Activated CD8-positive, alpha-beta T cell treated with anti-CD3 and anti-CD28 coated beads, Interleukin-2, amount 10 ng/mL, durations not matched to agents 7 days and 5 days (primary cell): ENCODE measurements around the gene MTUS2. TPM values are rescaled to one million over a fixed set of nuclear protein-coding genes. Genes with fewer than 3 reads are reported as not detected.
"Not testable (repeated sequence)": the region's sequence is repeated elsewhere in the genome, so short reads cannot be mapped to it uniquely, and the experiment has no call there.

ENCODE experiments used
- ATAC-seq: fragments of 150-1000 bp; cut with Tn5 transposase; one replicate; pipeline ENCODE4 v1.10.0; 2021; ENCODE audit warnings: moderate library complexity
- CTCF ChIA-PET: fragments of 350-600 bp; sonication (Branson Sonifier 250); formaldehyde crosslinking; loops from one replicate; lab custom pipeline; 2021; ENCODE audit warnings: antibody characterized with exemption; lab: Charles Lee
- POLR2A ChIA-PET: fragments of 350-600 bp; sonication (Branson Sonifier 250); formaldehyde crosslinking; loops from one replicate; lab custom pipeline; 2021; ENCODE audit warnings: antibody characterized with exemption; lab: Charles Lee
- DNase-seq: peaks from one replicate; pipeline ENCODE4 v3.0.0-alpha.2; 2020
- H3K27ac Mint-ChIP-seq: one replicate; pipeline ENCODE4 v1.8.0; 2021; ENCODE audit warnings: mild to moderate bottlenecking, mixed read lengths
- H3K27me3 Mint-ChIP-seq: one replicate; pipeline ENCODE4 v1.8.0; 2021; ENCODE audit warnings: low read depth, mixed read lengths
- H3K36me3 Mint-ChIP-seq: one replicate; pipeline ENCODE4 v1.8.0; 2021; ENCODE audit warnings: low read depth, mixed read lengths
- H3K4me1 Mint-ChIP-seq: one replicate; pipeline ENCODE4 v1.8.0; 2021; ENCODE audit warnings: low read depth, mixed read lengths
- H3K4me3 Mint-ChIP-seq: one replicate; pipeline ENCODE4 v1.8.0; 2021; ENCODE audit warnings: mild to moderate bottlenecking, mixed read lengths
- H3K9me3 Mint-ChIP-seq: one replicate; pipeline ENCODE4 v1.8.0; 2022; ENCODE audit warnings: mixed read lengths; ENCODE audit not compliant: insufficient read depth
- total RNA-seq, 2 experiments: library from RNA; stranded (reverse); gene quantifications; one replicate each; pipeline ENCODE4 v1.2.3, GENCODE V29; 2021

The MTUS2 gene
- total RNA-seq, 2 experiments from 2014 or later: not detected

GRCh38 chr13:29190298-29190697, 370.2 kb downstream of the MTUS2 start:
- no peak for ATAC-seq

DNA sequence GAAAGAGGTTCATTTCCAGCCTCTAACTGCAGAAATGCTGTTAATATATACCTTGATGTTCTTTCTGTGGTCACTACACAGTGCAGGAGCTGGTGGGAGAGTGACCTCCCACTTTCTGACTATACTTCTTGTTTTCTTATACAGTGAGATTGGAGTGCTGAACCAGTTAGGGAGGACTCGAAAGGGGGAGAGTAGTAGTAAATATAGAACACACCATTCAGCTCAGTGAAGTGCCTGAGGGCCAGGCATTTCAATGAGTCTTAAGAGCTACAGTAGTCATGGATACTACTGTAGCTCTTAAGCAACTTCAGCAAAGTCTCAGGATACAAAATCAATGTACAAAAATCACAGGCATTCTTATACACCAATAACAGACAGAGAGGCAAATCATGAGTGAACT, 372.9 kb downstream of the MTUS2 start:
- Mint-ChIP-seq H3K4me3 (no peak overlapping the region), H3K36me3 (no peaks in the 10 kb centered on the region), H3K27me3 (no peaks in the 10 kb centered on the region), H3K9me3 (peaks cover 7% of the 10 kb centered on the region), H3K4me1 (no peaks in the 10 kb centered on the region), H3K27ac (no peak overlapping the region)
- ATAC-seq (no peak), DNase-seq (no peak)
- POLR2A ChIA-PET: no interaction called here
- CTCF ChIA-PET: no interaction called here

More at GRCh38 chr13:29190298-29190697, 370.2 kb downstream of the MTUS2 start:
- H3K9me3 Mint-ChIP-seq: peaks cover 12% of the 10 kb centered on the region
- no peak overlapping the region for H3K4me3 Mint-ChIP-seq
- ChIA-PET POLR2A (no interaction called here), CTCF (no interaction called here)
- H3K36me3 Mint-ChIP-seq: no peaks in the 10 kb centered on the region
- no peak overlapping the region for H3K27ac Mint-ChIP-seq
- DNase-seq: no peak
- H3K4me1 Mint-ChIP-seq: no peaks in the 10 kb centered on the region
- no peaks in the 10 kb centered on the region for H3K27me3 Mint-ChIP-seq

DNA sequence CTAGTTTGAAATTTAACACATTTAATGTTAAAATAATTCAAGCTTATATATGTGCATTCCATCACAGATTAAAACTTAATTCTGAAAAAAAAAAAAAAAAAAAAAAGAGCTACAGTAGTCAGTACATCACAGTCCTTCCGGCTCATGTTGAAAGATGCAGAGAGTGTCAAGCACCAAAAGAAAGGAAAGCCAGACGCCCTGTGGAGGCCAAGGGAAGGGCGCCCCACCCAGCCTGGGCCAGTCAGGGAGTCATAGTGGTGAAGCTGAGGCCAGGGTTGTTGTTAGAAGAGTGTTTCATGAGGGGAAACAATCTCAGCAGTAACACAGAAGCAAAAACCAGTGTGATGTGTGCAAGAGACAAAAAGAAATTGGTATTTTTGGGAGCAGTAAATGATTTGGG, 375.3 kb downstream of the MTUS2 start:
- Mint-ChIP-seq H3K4me3 (no peak overlapping the region), H3K9me3 (peaks cover 14% of the 10 kb centered on the region), H3K27me3 (no peaks in the 10 kb centered on the region), H3K36me3 (no peaks in the 10 kb centered on the region), H3K27ac (no peak overlapping the region), H3K4me1 (no peaks in the 10 kb centered on the region)
- POLR2A ChIA-PET: no interaction called here
- ATAC-seq (no peak), DNase-seq (no peak)
- CTCF ChIA-PET: no interaction called here

DNA sequence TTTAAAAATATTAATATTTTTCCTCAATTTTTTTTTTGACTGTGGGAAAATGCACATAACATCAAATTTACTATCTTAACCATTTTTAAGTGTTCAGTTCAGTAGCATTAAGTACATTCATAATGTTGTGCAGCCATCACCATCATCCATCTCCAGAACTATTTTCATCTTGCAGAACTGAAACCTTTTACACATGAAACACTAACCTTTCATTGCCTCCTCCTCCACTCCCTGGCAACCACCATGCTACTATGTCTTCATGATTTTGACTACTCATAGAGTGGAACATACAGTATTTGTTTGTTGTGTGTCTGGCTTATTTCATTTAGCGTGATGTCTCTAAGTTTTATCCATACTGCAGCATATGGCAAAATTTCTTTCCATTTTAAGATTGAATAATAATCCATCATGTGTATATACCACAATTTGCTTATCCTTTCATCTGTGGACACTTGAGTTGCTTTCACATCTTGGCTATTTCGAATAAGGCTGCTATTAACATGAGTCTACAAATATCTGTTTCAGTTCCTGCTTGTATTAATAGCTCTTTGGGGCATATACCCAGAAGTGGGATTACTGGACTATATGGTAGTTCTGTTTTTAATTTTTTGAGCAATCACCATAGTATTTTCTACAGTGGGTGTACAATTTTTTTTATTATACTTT, 376.4 kb downstream of the MTUS2 start:
- H3K4me3 Mint-ChIP-seq: no peak overlapping the region
- ChIA-PET POLR2A (no interaction called here), CTCF (no interaction called here)
- no peak overlapping the region for H3K27ac Mint-ChIP-seq
- DNase-seq: no peak
- no peaks in the 10 kb centered on the region for H3K4me1 Mint-ChIP-seq
- no peaks in the 10 kb centered on the region for H3K36me3 Mint-ChIP-seq
- ATAC-seq: no peak
- H3K9me3 Mint-ChIP-seq: peaks cover 14% of the 10 kb centered on the region
- no peaks in the 10 kb centered on the region for H3K27me3 Mint-ChIP-seq

DNA sequence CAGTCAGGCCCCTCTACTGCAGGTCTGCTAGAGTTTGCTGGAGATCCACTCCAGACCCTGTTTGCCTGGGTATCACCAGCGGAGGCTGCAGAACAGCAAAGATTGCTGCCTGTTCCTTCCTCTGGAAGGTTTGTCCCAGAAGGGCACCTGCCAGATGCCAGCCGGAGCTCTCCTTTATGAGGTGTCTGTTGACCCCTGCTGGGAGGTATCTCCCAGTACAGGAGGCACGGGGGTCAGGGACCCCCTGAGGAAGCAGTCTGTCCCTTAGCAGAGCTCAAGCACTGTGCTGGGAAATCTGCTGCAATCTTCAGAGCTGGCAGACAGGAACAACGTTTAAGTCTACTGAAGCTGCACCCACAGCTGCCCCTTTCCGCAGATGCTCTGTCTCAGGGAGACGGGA, 382.6 kb downstream of the MTUS2 start:
- H3K4me1 Mint-ChIP-seq, H3K4me3 Mint-ChIP-seq, H3K27ac Mint-ChIP-seq, CTCF ChIA-PET, POLR2A ChIA-PET, H3K36me3 Mint-ChIP-seq, ATAC-seq, DNase-seq, H3K9me3 Mint-ChIP-seq, H3K27me3 Mint-ChIP-seq: not testable (repeated sequence)

- ChIA-PET POLR2A (no interaction called here), CTCF (no interaction called here)
- Mint-ChIP-seq H3K4me3 (no peak overlapping the region), H3K9me3 (peaks cover 6% of the 10 kb centered on the region), H3K27me3 (no peaks in the 10 kb centered on the region), H3K36me3 (no peaks in the 10 kb centered on the region), H3K27ac (no peak overlapping the region), H3K4me1 (no peaks in the 10 kb centered on the region)
- DNase-seq (no peak), ATAC-seq (no peak)
Observed at GRCh38 chr13:29204651-29205050, 384.5 kb downstream of the MTUS2 start.

DNA sequence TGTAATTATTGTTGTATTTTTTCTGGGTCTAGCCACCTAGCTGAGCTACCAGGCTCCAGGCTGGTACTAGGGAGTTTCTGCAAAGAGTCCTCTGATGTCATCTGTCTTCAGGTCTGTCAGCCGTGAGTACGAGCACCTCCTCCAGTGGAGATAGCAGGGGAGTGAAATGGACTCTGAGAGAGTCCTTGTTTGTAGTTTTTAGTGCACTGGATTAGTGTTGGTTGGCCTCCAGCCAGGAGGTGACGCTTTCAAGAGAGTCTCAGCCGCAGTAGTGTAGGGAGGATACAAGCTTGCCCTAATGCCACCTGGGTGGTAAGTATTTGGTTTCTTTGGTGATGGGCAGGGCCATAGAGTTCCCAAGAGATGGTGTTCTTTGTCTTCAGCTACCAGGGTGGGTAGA, 390.5 kb downstream of the MTUS2 start:
- Mint-ChIP-seq H3K4me1 (no peaks in the 10 kb centered on the region), H3K4me3 (no peak overlapping the region), H3K27me3 (no peaks in the 10 kb centered on the region), H3K36me3 (no peaks in the 10 kb centered on the region), H3K27ac (no peak overlapping the region), H3K9me3 (no peaks in the 10 kb centered on the region)
- ChIA-PET POLR2A (no interaction called here), CTCF (no interaction called here)
- no peak for ATAC-seq
- DNase-seq: no peak

DNA sequence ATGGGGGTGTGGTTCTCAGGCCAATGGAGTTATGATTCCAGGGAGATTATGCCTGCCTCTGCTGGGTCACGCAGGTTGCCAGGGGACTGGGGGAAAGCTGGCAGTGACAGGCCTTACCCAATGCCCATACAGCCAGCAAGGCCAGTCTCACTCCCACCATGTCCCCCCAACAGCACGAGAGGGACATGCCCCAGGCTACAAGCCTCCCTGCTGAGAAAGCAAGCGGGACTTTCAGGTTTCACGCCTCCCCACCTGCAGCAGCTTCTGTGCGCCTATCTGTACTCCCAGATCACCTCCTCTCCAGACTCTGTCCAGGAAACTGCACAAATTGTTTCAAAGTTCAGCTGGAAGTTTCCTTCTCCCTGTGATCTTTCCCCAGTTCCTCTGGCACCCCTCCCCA, 391.0 kb downstream of the MTUS2 start:
- CTCF ChIA-PET, H3K4me3 Mint-ChIP-seq, H3K9me3 Mint-ChIP-seq, H3K27ac Mint-ChIP-seq, H3K4me1 Mint-ChIP-seq, ATAC-seq, H3K36me3 Mint-ChIP-seq, H3K27me3 Mint-ChIP-seq, DNase-seq, POLR2A ChIA-PET: not testable (repeated sequence)

DNA sequence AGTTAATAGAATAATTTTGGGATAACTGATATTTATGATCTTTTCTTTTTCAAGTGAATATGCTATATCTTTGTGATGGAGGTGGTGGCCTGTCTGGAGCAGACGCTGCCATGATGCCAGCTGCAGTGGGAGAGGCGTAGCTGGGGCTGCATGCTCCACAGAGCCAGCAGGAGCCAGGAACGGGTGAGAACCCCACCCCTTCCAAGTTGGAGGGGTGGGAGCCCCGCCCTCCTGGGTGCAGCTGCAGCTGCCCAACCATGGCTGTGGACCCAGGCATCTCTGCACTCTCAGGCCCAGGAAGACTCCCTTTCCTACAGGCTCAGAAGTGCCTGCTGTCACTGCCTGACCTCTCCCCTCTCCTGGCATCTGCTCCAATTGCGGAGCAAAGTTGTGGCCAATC, 402.3 kb downstream of the MTUS2 start:
- DNase-seq (no peak), ATAC-seq (no peak)
- Mint-ChIP-seq H3K36me3 (no peaks in the 10 kb centered on the region), H3K4me3 (no peak overlapping the region), H3K4me1 (no peaks in the 10 kb centered on the region), H3K27me3 (no peaks in the 10 kb centered on the region), H3K27ac (no peak overlapping the region), H3K9me3 (peaks cover 3% of the 10 kb centered on the region)
- POLR2A ChIA-PET: no interaction called here
- CTCF ChIA-PET: no interaction called here

GRCh38 chr13:29224206-29224605, 404.1 kb downstream of the MTUS2 start:
- no peaks in the 10 kb centered on the region for H3K27me3 Mint-ChIP-seq
- H3K27ac Mint-ChIP-seq: no peak overlapping the region
- ChIA-PET POLR2A (no interaction called here), CTCF (no interaction called here)
- H3K9me3 Mint-ChIP-seq: peaks cover 3% of the 10 kb centered on the region
- no peak for ATAC-seq
- H3K4me1 Mint-ChIP-seq: no peaks in the 10 kb centered on the region
- no peak for DNase-seq
- no peaks in the 10 kb centered on the region for H3K36me3 Mint-ChIP-seq
- H3K4me3 Mint-ChIP-seq: no peak overlapping the region

DNA sequence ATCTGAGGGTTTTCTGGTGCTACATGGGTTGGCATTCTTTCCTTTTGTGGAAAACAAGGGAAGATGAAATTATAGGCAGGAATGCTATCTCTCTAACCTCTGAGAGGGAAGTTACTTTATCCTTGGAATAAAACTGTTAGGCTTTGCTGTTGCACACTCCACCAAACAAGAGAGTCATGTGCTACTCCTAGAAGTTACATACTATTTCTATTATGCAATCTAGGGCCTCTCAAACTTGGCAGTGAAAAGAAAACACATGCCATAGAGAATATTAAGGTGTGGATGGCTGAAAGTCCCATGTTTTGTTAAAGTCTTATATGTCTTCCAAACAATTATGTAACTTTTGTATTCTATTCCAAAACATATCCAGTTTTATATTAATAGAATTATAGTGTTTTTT, 407.4 kb downstream of the MTUS2 start:
- DNase-seq (no peak), ATAC-seq (no peak)
- Mint-ChIP-seq H3K36me3 (no peaks in the 10 kb centered on the region), H3K4me1 (no peaks in the 10 kb centered on the region), H3K27me3 (no peaks in the 10 kb centered on the region), H3K27ac (no peak overlapping the region), H3K9me3 (peaks cover 3% of the 10 kb centered on the region), H3K4me3 (no peak overlapping the region)
- ChIA-PET CTCF (no interaction called here), POLR2A (no interaction called here)

GRCh38 chr13:29230299-29230845, 410.2 kb downstream of the MTUS2 start:
- H3K36me3 Mint-ChIP-seq: no peaks in the 10 kb centered on the region
- no peaks in the 10 kb centered on the region for H3K27me3 Mint-ChIP-seq
- no peak for ATAC-seq
- H3K27ac Mint-ChIP-seq: no peak overlapping the region
- ChIA-PET POLR2A (no interaction called here), CTCF (no interaction called here)
- H3K9me3 Mint-ChIP-seq: no peaks in the 10 kb centered on the region
- H3K4me3 Mint-ChIP-seq: no peak overlapping the region
- no peak for DNase-seq
- no peaks in the 10 kb centered on the region for H3K4me1 Mint-ChIP-seq
